Body of pancreas (tissue), 4 donors: ENCODE results near the gene CBY3.

ENCODE experiments used
- POLR2A ChIP-seq, 3 donors: fragments of 450-650 bp; IDR thresholded peaks; one replicate each; pipeline ENCODE4 v1.6.1; 2016; ENCODE audit warnings: antibody characterized with exemption in 3 of 3, mild to moderate bottlenecking in 2 of 3
- TF ChIP-seq, protein P1 (sequence below), 7 experiments: fragments of 450-650 bp in 4 of 7; fragments of 200-600 bp in 3 of 7; sonication (generic) in 3 of 7; IDR thresholded peaks; one replicate each; pipeline ENCODE4 v1.5.1; 2016 to 2019; ENCODE audit warnings: antibody characterized with exemption in 7 of 7

GRCh38 chr5:179694561-179694960 lies 13.7 kb upstream of the CBY3 start:
- TF ChIP-seq POLR2A (IDR thresholded peaks at IDR 0.05), result no peak
- TF ChIP-seq, protein P1, sequence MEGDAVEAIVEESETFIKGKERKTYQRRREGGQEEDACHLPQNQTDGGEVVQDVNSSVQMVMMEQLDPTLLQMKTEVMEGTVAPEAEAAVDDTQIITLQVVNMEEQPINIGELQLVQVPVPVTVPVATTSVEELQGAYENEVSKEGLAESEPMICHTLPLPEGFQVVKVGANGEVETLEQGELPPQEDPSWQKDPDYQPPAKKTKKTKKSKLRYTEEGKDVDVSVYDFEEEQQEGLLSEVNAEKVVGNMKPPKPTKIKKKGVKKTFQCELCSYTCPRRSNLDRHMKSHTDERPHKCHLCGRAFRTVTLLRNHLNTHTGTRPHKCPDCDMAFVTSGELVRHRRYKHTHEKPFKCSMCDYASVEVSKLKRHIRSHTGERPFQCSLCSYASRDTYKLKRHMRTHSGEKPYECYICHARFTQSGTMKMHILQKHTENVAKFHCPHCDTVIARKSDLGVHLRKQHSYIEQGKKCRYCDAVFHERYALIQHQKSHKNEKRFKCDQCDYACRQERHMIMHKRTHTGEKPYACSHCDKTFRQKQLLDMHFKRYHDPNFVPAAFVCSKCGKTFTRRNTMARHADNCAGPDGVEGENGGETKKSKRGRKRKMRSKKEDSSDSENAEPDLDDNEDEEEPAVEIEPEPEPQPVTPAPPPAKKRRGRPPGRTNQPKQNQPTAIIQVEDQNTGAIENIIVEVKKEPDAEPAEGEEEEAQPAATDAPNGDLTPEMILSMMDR (IDR thresholded peaks at IDR 0.05), result no peak
